ENCODE results near the gene TENM3. TPM values are rescaled to one million over a fixed set of nuclear protein-coding genes. Genes with fewer than 3 reads are reported as not detected.
A peak's percentile ranks its signal among the peaks of the same experiment; 100 is the strongest.

The TENM3 gene
- total and polyA plus RNA-seq, 7 experiments from 2014 or later, result not detected

DNA sequence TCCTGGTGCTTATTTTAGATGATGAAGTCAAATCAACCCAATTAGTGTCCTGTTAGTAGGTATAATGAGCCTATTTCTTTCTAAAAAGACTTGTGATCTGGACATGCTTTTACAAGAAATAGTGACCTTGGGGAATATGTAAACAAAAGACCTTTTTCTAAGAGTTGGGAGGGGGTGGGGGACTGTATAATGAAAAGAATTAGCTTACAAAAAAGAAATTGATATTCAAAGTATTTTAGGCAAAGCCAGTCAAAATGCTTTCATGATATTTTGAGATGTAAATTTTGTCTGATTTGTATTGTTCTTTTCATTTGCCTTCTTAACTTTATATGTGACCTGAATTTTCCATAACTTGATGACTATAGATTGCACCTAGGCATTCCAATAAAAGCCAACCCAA lies 559.4 kb downstream of the TENM3 start:
- Histone ChIP-seq H3K27me3 (ENCODE audit: control insufficient read depth in 2 of 2, insufficient read depth in 2 of 2, low read length in 2 of 2) (no peaks in the 10 kb centered on the region), H3K9me3 (ENCODE audit: control insufficient read depth in 2 of 3, low read length in 3 of 3) (no peaks in the 10 kb centered on the region), H3K27ac (ENCODE audit: low read depth, low read length) (no peak overlapping the region), H3K4me1 (ENCODE audit: control insufficient read depth in 2 of 2, insufficient read depth in 2 of 2, low read length in 2 of 2) (no peaks in the 10 kb centered on the region), H3K4me3 (ENCODE audit: low read length) (no peak overlapping the region), H3K36me3 (ENCODE audit: control insufficient read depth in 2 of 3, insufficient read depth in 3 of 3, low read length in 3 of 3) (no peaks in the 10 kb centered on the region)
- ATAC-seq, result no peak
- ChIA-PET CTCF (no interaction called here), POLR2A (no interaction called here)
- H3K4me3 Mint-ChIP-seq, result no peak overlapping the region
- H3K4me1 Mint-ChIP-seq, result peaks cover 0 to 9% (median 6%) of the 10 kb centered on the region in 7 donors
- H3K9me3 Mint-ChIP-seq, result peaks cover 0 to 1% (median 0%) of the 10 kb centered on the region in 11 donors
- H3K27ac Mint-ChIP-seq, result no peak overlapping the region
- intact Hi-C loops (cut with micrococcal nuclease), result loop anchor here in 1 of 2 donors (10.0 kb wide), 1 partner anchor 702 kb away; the partner anchor contains the start of gene ING2
- H3K27me3 Mint-ChIP-seq, result peaks cover 0 to 16% (median 4%) of the 10 kb centered on the region in 5 donors
- DNase-seq, result no peak
- no peaks in the 10 kb centered on the region for H3K36me3 Mint-ChIP-seq

DNA sequence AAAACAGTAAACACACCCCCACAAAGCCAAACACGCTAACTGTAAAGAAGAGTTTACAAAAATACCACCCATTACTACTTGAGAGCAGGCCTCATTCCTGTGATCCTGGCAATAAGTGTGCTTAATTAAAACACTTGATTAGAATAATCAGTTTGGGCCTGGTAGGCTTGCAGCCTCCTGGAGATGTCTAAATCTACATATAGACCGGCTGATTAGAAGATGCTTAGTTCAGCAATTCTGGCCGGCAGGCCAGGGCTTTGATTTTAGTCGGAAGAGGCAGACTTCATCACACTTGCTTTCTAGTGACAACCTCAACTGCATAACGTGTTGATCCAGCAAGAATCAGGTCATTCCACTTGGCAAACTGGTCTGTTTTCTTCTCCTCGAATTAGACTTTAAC lies 560.0 kb downstream of the TENM3 start:
- Mint-ChIP-seq H3K27me3 (peaks cover 0 to 16% (median 4%) of the 10 kb centered on the region in 5 donors), H3K4me3 (no peak overlapping the region), H3K36me3 (no peaks in the 10 kb centered on the region), H3K9me3 (peaks cover 0 to 1% (median 0%) of the 10 kb centered on the region in 11 donors), H3K27ac (no peak overlapping the region), H3K4me1 (peaks cover 0 to 9% (median 6%) of the 10 kb centered on the region in 7 donors)
- Histone ChIP-seq H3K9me3 (ENCODE audit: control insufficient read depth in 2 of 3, low read length in 3 of 3) (no peaks in the 10 kb centered on the region), H3K36me3 (ENCODE audit: control insufficient read depth in 2 of 3, insufficient read depth in 3 of 3, low read length in 3 of 3) (no peaks in the 10 kb centered on the region), H3K27me3 (ENCODE audit: control insufficient read depth in 2 of 2, insufficient read depth in 2 of 2, low read length in 2 of 2) (no peaks in the 10 kb centered on the region), H3K27ac (ENCODE audit: low read depth, low read length) (no peak overlapping the region), H3K4me3 (ENCODE audit: low read length) (no peak overlapping the region), H3K4me1 (ENCODE audit: control insufficient read depth in 2 of 2, insufficient read depth in 2 of 2, low read length in 2 of 2) (peaks cover 0 to under 1% of the 10 kb centered on the region in 2 donors)
- ATAC-seq (no peak), DNase-seq (no peak)
- intact Hi-C loops (cut with micrococcal nuclease), result loop anchor here in 1 of 2 donors (10.0 kb wide), 1 partner anchor 702 kb away; the partner anchor contains the start of gene ING2
- CTCF ChIA-PET, result no interaction called here
- POLR2A ChIA-PET, result no interaction called here

GRCh38 chr4:182804131-182804530 lies 560.9 kb downstream of the TENM3 start:
- peaks cover 0 to 17% (median 8%) of the 10 kb centered on the region in 7 donors for H3K4me1 Mint-ChIP-seq
- no peak overlapping the region for H3K27ac Mint-ChIP-seq
- Histone ChIP-seq H3K27ac (ENCODE audit: low read depth, low read length) (no peak overlapping the region), H3K36me3 (ENCODE audit: control insufficient read depth in 2 of 3, insufficient read depth in 3 of 3, low read length in 3 of 3) (no peaks in the 10 kb centered on the region), H3K4me3 (ENCODE audit: low read length) (no peak overlapping the region), H3K4me1 (ENCODE audit: control insufficient read depth in 2 of 2, insufficient read depth in 2 of 2, low read length in 2 of 2) (peaks cover under 1 to 9% of the 10 kb centered on the region in 2 donors), H3K9me3 (ENCODE audit: control insufficient read depth in 2 of 3, low read length in 3 of 3) (no peaks in the 10 kb centered on the region), H3K27me3 (ENCODE audit: control insufficient read depth in 2 of 2, insufficient read depth in 2 of 2, low read length in 2 of 2) (no peaks in the 10 kb centered on the region)
- H3K4me3 Mint-ChIP-seq, result no peak overlapping the region
- ATAC-seq, result no peak
- H3K9me3 Mint-ChIP-seq, result peaks cover 0 to 8% (median 0%) of the 10 kb centered on the region in 11 donors
- ChIA-PET CTCF (no interaction called here), POLR2A (no interaction called here)
- peaks cover 0 to 16% (median 4%) of the 10 kb centered on the region in 5 donors for H3K27me3 Mint-ChIP-seq
- intact Hi-C loops (cut with micrococcal nuclease), result loop anchor here in 1 of 2 donors (10.0 kb wide), 1 partner anchor 701 kb away; the partner anchor contains the start of gene ING2
- DNase-seq, result no peak
- H3K36me3 Mint-ChIP-seq, result peaks cover 0 to under 1% (median 0%) of the 10 kb centered on the region in 5 donors

- ChIA-PET CTCF (interaction anchor here (0.6 to 1.5 kb wide), 4 partner anchors 77 to 264 kb away, joined by 3 to 5 read pairs (median 3); no protein-coding TSS in a partner anchor), POLR2A (no interaction called here)
- intact Hi-C loops (cut with micrococcal nuclease), result loop anchor here in 1 of 2 donors (5.0 to 10.0 kb wide), 3 partner anchors 457 to 1503 kb away; partner anchors contain the start of gene ING2
- Mint-ChIP-seq H3K36me3 (peaks cover 0 to 2% (median 0%) of the 10 kb centered on the region in 5 donors), H3K27me3 (peaks cover 0 to 16% (median 4%) of the 10 kb centered on the region in 5 donors), H3K4me1 (peaks cover 0 to 20% (median 8%) of the 10 kb centered on the region in 7 donors), H3K9me3 (peaks cover 0 to 10% (median 0%) of the 10 kb centered on the region in 11 donors), H3K4me3 (peak overlapping the region in 3 of 10 donors; percentile 34 to 86 (median 43)), H3K27ac (no peak overlapping the region)
- Histone ChIP-seq H3K4me1 (ENCODE audit: control insufficient read depth in 2 of 2, insufficient read depth in 2 of 2, low read length in 2 of 2) (peaks cover 8 to 16% of the 10 kb centered on the region in 2 donors), H3K36me3 (ENCODE audit: control insufficient read depth in 2 of 3, insufficient read depth in 3 of 3, low read length in 3 of 3) (no peaks in the 10 kb centered on the region), H3K9me3 (ENCODE audit: control insufficient read depth in 2 of 3, low read length in 3 of 3) (peaks cover 0 to 2% (median 0%) of the 10 kb centered on the region in 3 experiments), H3K4me3 (ENCODE audit: low read length) (no peak overlapping the region), H3K27ac (ENCODE audit: low read depth, low read length) (no peak overlapping the region), H3K27me3 (ENCODE audit: control insufficient read depth in 2 of 2, insufficient read depth in 2 of 2, low read length in 2 of 2) (no peaks in the 10 kb centered on the region)
- ATAC-seq (no peak), DNase-seq (no peak)
These were observed 562.1 kb downstream of the TENM3 start for GRCh38 chr4:182805321-182805720.

GRCh38 chr4:182805750-182806149 lies 562.5 kb downstream of the TENM3 start:
- H3K4me3 Mint-ChIP-seq, result peak overlapping the region in 5 of 10 donors; percentile 15 to 86 (median 43)
- H3K36me3 Mint-ChIP-seq, result peaks cover 0 to 2% (median 0%) of the 10 kb centered on the region in 5 donors
- Histone ChIP-seq H3K9me3 (ENCODE audit: control insufficient read depth in 2 of 3, low read length in 3 of 3) (peaks cover 0 to 3% (median 0%) of the 10 kb centered on the region in 3 experiments), H3K27ac (ENCODE audit: low read depth, low read length) (no peak overlapping the region), H3K4me3 (ENCODE audit: low read length) (no peak overlapping the region), H3K27me3 (ENCODE audit: control insufficient read depth in 2 of 2, insufficient read depth in 2 of 2, low read length in 2 of 2) (no peaks in the 10 kb centered on the region), H3K36me3 (ENCODE audit: control insufficient read depth in 2 of 3, insufficient read depth in 3 of 3, low read length in 3 of 3) (no peaks in the 10 kb centered on the region), H3K4me1 (ENCODE audit: control insufficient read depth in 2 of 2, insufficient read depth in 2 of 2, low read length in 2 of 2) (peaks cover 8 to 16% of the 10 kb centered on the region in 2 donors)
- peaks cover 0 to 16% (median 4%) of the 10 kb centered on the region in 5 donors for H3K27me3 Mint-ChIP-seq
- no peak overlapping the region for H3K27ac Mint-ChIP-seq
- CTCF ChIA-PET, result interaction anchor here (0.6 to 1.5 kb wide), 4 partner anchors 77 to 264 kb away, joined by 3 to 5 read pairs (median 3); no protein-coding TSS in a partner anchor
- intact Hi-C loops (cut with micrococcal nuclease), result loop anchor here (1.0 to 10.0 kb wide), 5 partner anchors 119 to 1503 kb away; partner anchors contain the start of gene ING2 (in 1 of the 2)
- DNase-seq (no peak), ATAC-seq (no peak)
- POLR2A ChIA-PET, result no interaction called here
- peaks cover 0 to 10% (median 0%) of the 10 kb centered on the region in 11 donors for H3K9me3 Mint-ChIP-seq
- peaks cover 0 to 20% (median 8%) of the 10 kb centered on the region in 7 donors for H3K4me1 Mint-ChIP-seq

GRCh38 chr4:182806259-182807252 lies 563.4 kb downstream of the TENM3 start:
- ChIA-PET POLR2A (no interaction called here), CTCF (interaction anchor here (0.6 to 1.5 kb wide), 3 partner anchors 102 to 265 kb away, joined by 3 to 5 read pairs (median 3); no protein-coding TSS in a partner anchor)
- Histone ChIP-seq H3K4me1 (ENCODE audit: control insufficient read depth in 2 of 2, insufficient read depth in 2 of 2, low read length in 2 of 2) (peaks cover 8 to 16% of the 10 kb centered on the region in 2 donors), H3K36me3 (ENCODE audit: control insufficient read depth in 2 of 3, insufficient read depth in 3 of 3, low read length in 3 of 3) (no peaks in the 10 kb centered on the region), H3K9me3 (ENCODE audit: control insufficient read depth in 2 of 3, low read length in 3 of 3) (peaks cover 0 to 6% (median 3%) of the 10 kb centered on the region in 3 experiments), H3K27me3 (ENCODE audit: control insufficient read depth in 2 of 2, insufficient read depth in 2 of 2, low read length in 2 of 2) (no peaks in the 10 kb centered on the region), H3K4me3 (ENCODE audit: low read length) (no peak overlapping the region), H3K27ac (ENCODE audit: low read depth, low read length) (no peak overlapping the region)
- peaks cover 0 to 13% (median 4%) of the 10 kb centered on the region in 5 donors for H3K27me3 Mint-ChIP-seq
- H3K27ac Mint-ChIP-seq, result peak overlapping the region in 6 of 9 donors; percentile 68 to 79 (median 72)
- DNase-seq, result peak in 8 of 9 donors; percentile 24 to 74 (median 45)
- H3K36me3 Mint-ChIP-seq, result peaks cover 0 to 2% (median 0%) of the 10 kb centered on the region in 5 donors
- intact Hi-C loops (cut with micrococcal nuclease), result loop anchor here (1.0 to 10.0 kb wide), 5 partner anchors 118 to 1504 kb away; partner anchors contain the start of gene ING2 (in 1 of the 2)
- ATAC-seq, result peak; percentile 47
- peaks cover 0 to 12% (median 3%) of the 10 kb centered on the region in 11 donors for H3K9me3 Mint-ChIP-seq
- H3K4me1 Mint-ChIP-seq, result peaks cover 0 to 20% (median 8%) of the 10 kb centered on the region in 7 donors
- peak overlapping the region; percentile 64 to 93 (median 80) for H3K4me3 Mint-ChIP-seq
